HG02798 (cell line): ENCODE data around the gene ABLIM1.

ENCODE experiments used
- ATAC-seq: cut with Tn5 transposase; IDR thresholded peaks from one replicate; pipeline ENCODE4 v1.9.1; 2021; ENCODE audit warnings: mild to moderate bottlenecking; ENCODE audit not compliant: unreplicated experiment, poor library complexity

The ABLIM1 gene

GRCh38 chr10:114552050-114552449 lies 106.0 kb downstream of the ABLIM1 start:
- ATAC-seq: no peak

- ATAC-seq: no peak
Observed at GRCh38 chr10:114551636-114551972, 106.5 kb downstream of the ABLIM1 start.

- ATAC-seq: no peak
Observed at GRCh38 chr10:114550756-114551635, 107.1 kb downstream of the ABLIM1 start.

- no peak for ATAC-seq
Observed at GRCh38 chr10:114548662-114549061, 109.4 kb downstream of the ABLIM1 start.

GRCh38 chr10:114547514-114547913 lies 110.6 kb downstream of the ABLIM1 start:
- no peak for ATAC-seq

GRCh38 chr10:114547056-114547455 lies 111.0 kb downstream of the ABLIM1 start:
- ATAC-seq: no peak

- no peak for ATAC-seq
Observed at GRCh38 chr10:114545819-114546218, 112.3 kb downstream of the ABLIM1 start.

GRCh38 chr10:114545071-114545470 lies 113.0 kb downstream of the ABLIM1 start:
- ATAC-seq: no peak

- peak; percentile 92 for ATAC-seq
Observed at GRCh38 chr10:114544045-114544659, 113.9 kb downstream of the ABLIM1 start.

GRCh38 chr10:114543456-114543855 lies 114.6 kb downstream of the ABLIM1 start:
- no peak for ATAC-seq

- ATAC-seq: no peak
Observed at GRCh38 chr10:114542373-114542772, 115.7 kb downstream of the ABLIM1 start.

- no peak for ATAC-seq
Observed at GRCh38 chr10:114541797-114542160, 116.3 kb downstream of the ABLIM1 start.

- no peak for ATAC-seq
Observed at GRCh38 chr10:114541081-114541796, 116.8 kb downstream of the ABLIM1 start.

- ATAC-seq: no peak
Observed at GRCh38 chr10:114540236-114540635, 117.8 kb downstream of the ABLIM1 start.

- ATAC-seq: no peak
Observed at GRCh38 chr10:114539623-114540022, 118.5 kb downstream of the ABLIM1 start.

- ATAC-seq: no peak
Observed at GRCh38 chr10:114538181-114538906, 119.7 kb downstream of the ABLIM1 start.

GRCh38 chr10:114537736-114538135 lies 120.3 kb downstream of the ABLIM1 start:
- no peak for ATAC-seq

- ATAC-seq: no peak
Observed at GRCh38 chr10:114534571-114534981, 123.5 kb downstream of the ABLIM1 start.

- ATAC-seq: no peak
Observed at GRCh38 chr10:114532226-114532625, 125.8 kb downstream of the ABLIM1 start.

- peak; percentile 95 for ATAC-seq
Observed at GRCh38 chr10:114526504-114527238, 131.4 kb downstream of the ABLIM1 start.
